H1 (cell line): ENCODE measurements around the gene KAZALD1. TPM values are rescaled to one million over a fixed set of nuclear protein-coding genes. Genes with fewer than 3 reads are reported as not detected.

Experiments
- KDM4A ChIP-seq: IDR thresholded peaks from one replicate; pipeline ENCODE4 v1.7.1; 2012; ENCODE audit warnings: low read depth, mild to moderate bottlenecking, moderate library complexity, low read length, inconsistent platforms; ENCODE audit not compliant: severe bottlenecking
- TAF1 ChIP-seq: IDR thresholded peaks from 2 replicates; pipeline ENCODE4 v1.6.1; 2011; ENCODE audit warnings: mild to moderate bottlenecking, low read depth, low read length
- polyA plus RNA-seq, 7 experiments: library from polyadenylated mRNA; depleted of rRNA in 3 of 7; stranded (reverse) in 5 of 7; unstranded in 2 of 7; fragments of >200 nt in 5 of 7; fragments of 200-250 nt in 2 of 7; gene quantifications; 1 replicate in 5 of 7; 2 replicates in 1 of 7; 4 replicates in 1 of 7; pipeline versions ENCODE4 v1.2.1 to v1.2.3, GENCODE V29; 2011 to 2013; ENCODE audit warnings: missing spikeins in 2 of 7, mixed read lengths in 2 of 7
- total RNA-seq: library from RNA; stranded (reverse); fragmentation: NEBNext Ultra II Directional; extraction: Animal tissue kit (Norgen Biotek cat#: 25700); gene quantifications from 2 replicates; pipeline ENCODE4 v1.2.1, GENCODE V29; 2021

The KAZALD1 gene
- total and polyA plus RNA-seq, 2 of the 8 experiments (the other 6 are each of a cell fraction or from before 2014, with no cell fraction given): 0.65 to 1.9 TPM

GRCh38 chr10:101114646-101115045 is 52.9 kb downstream of the KAZALD1 start (continued):
- no peak for TF ChIP-seq TAF1
- no peak for TF ChIP-seq KDM4A

Other genes with a start within 250 kb of the KAZALD1 start
- gene SLF2, start 149.0 kb upstream of the KAZALD1 start, total RNA-seq: 20.1 and 20.9 TPM in 2 replicates
- gene SLF2, start 149.0 kb upstream of the KAZALD1 start, polyA plus RNA-seq (2011; rRNA removed): 4.0 and 5.5 TPM in 2 replicates
- 7.1 and 7.6 TPM in 2 replicates for gene SEMA4G, start 92.5 kb upstream of the KAZALD1 start, total RNA-seq
- gene SEMA4G, start 92.5 kb upstream of the KAZALD1 start, polyA plus RNA-seq (2011; rRNA removed): 18.2 and 20.3 TPM in 2 replicates
- gene MRPL43, start 74.5 kb upstream of the KAZALD1 start, total RNA-seq: 74.1 and 80.9 TPM in 2 replicates
- 149 and 171 TPM in 2 replicates for gene MRPL43, start 74.5 kb upstream of the KAZALD1 start, polyA plus RNA-seq (2011; rRNA removed)
- 32.5 and 34.9 TPM in 2 replicates for gene TWNK, start 74.4 kb upstream of the KAZALD1 start, total RNA-seq
- gene TWNK, start 74.4 kb upstream of the KAZALD1 start, polyA plus RNA-seq (2011; rRNA removed): 15.4 TPM in 2 replicates
- gene LZTS2, start 62.2 kb upstream of the KAZALD1 start, total RNA-seq: 75.7 and 79.3 TPM in 2 replicates
- 99.5 and 161 TPM in 2 replicates for gene LZTS2, start 62.2 kb upstream of the KAZALD1 start, polyA plus RNA-seq (2011; rRNA removed)
- gene PDZD7, start 30.9 kb upstream of the KAZALD1 start, total RNA-seq: 0.88 and 1.1 TPM in 2 replicates
- 1.6 and 1.7 TPM in 2 replicates for gene PDZD7, start 30.9 kb upstream of the KAZALD1 start, polyA plus RNA-seq (2011; rRNA removed)
- 2.8 and 3.1 TPM in 2 replicates for gene SFXN3, start 30.8 kb upstream of the KAZALD1 start, total RNA-seq
- gene SFXN3, start 30.8 kb upstream of the KAZALD1 start, polyA plus RNA-seq (2011; rRNA removed): 2.6 and 3.0 TPM in 2 replicates
- not detected in 2 replicates for gene TLX1, start 69.3 kb downstream of the KAZALD1 start, total RNA-seq
- not detected in 2 replicates for gene TLX1, start 69.3 kb downstream of the KAZALD1 start, polyA plus RNA-seq (2011; rRNA removed)
- not detected in 2 replicates for gene LBX1, start 167.5 kb downstream of the KAZALD1 start, total RNA-seq
- gene LBX1, start 167.5 kb downstream of the KAZALD1 start, polyA plus RNA-seq (2011; rRNA removed): not detected in 2 replicates